ENCODE data around the gene ST3GAL5. TPM values are rescaled to one million over a fixed set of nuclear protein-coding genes. Genes with fewer than 3 reads are reported as not detected.
A peak's percentile ranks its signal among the peaks of the same experiment; 100 is the strongest.
"Not testable (repeated sequence)": the region's sequence is repeated elsewhere in the genome, so short reads cannot be mapped to it uniquely, and the experiment has no call there.

Gene ST3GAL5
- total RNA-seq, 1 experiment from 2014 or later: 3.8 TPM

DNA sequence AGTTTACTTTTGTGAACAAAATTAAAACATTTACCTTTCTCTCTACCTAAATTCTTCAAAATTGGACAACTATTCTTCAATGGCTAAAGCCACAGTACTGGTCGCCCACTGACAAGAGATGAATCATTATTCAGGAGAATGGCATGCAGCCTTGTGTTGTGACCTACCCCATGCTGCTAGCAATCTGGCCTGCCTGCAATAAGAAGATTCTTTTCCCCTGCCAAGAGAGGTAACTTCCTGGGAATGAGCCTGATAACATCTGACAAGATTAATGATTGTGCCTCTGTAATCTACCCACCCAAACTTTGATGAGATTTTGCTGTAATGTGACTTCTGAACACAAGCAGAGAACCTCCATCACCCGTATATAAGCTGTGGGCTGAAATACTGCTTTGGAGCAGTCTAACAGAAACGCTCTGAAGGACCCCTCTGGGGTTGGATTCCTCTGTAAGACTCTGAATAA, 47.0 kb upstream of the ST3GAL5 start:
- no TSS peak for BruUV-seq (replicated peaks)
- Mint-ChIP-seq H3K27ac (ENCODE audit: unreplicated experiment) (no peak overlapping the region), H3K9me3 (ENCODE audit: low read depth, unreplicated experiment) (no peaks in the 10 kb centered on the region), H3K36me3 (ENCODE audit: insufficient read depth, unreplicated experiment) (no peaks in the 10 kb centered on the region), H3K27me3 (ENCODE audit: unreplicated experiment) (no peaks in the 10 kb centered on the region), H3K4me1 (ENCODE audit: low read depth, unreplicated experiment) (peaks cover 11% of the 10 kb centered on the region), H3K4me3 (ENCODE audit: low read depth, unreplicated experiment) (no peak overlapping the region)
- intact Hi-C loops (cut with micrococcal nuclease; ENCODE audit: unreplicated experiment): no loop called here
- peak; percentile 18 for DNase-seq
- CTCF ChIA-PET: no interaction called here
- TF ChIP-seq, protein P1, sequence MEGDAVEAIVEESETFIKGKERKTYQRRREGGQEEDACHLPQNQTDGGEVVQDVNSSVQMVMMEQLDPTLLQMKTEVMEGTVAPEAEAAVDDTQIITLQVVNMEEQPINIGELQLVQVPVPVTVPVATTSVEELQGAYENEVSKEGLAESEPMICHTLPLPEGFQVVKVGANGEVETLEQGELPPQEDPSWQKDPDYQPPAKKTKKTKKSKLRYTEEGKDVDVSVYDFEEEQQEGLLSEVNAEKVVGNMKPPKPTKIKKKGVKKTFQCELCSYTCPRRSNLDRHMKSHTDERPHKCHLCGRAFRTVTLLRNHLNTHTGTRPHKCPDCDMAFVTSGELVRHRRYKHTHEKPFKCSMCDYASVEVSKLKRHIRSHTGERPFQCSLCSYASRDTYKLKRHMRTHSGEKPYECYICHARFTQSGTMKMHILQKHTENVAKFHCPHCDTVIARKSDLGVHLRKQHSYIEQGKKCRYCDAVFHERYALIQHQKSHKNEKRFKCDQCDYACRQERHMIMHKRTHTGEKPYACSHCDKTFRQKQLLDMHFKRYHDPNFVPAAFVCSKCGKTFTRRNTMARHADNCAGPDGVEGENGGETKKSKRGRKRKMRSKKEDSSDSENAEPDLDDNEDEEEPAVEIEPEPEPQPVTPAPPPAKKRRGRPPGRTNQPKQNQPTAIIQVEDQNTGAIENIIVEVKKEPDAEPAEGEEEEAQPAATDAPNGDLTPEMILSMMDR (IDR thresholded peaks at IDR 0.05; ENCODE audit: unreplicated experiment): no peak

- Mint-ChIP-seq H3K4me3 (ENCODE audit: low read depth, unreplicated experiment) (no peak overlapping the region), H3K9me3 (ENCODE audit: low read depth, unreplicated experiment) (no peaks in the 10 kb centered on the region), H3K36me3 (ENCODE audit: insufficient read depth, unreplicated experiment) (no peaks in the 10 kb centered on the region), H3K27ac (ENCODE audit: unreplicated experiment) (no peak overlapping the region), H3K4me1 (ENCODE audit: low read depth, unreplicated experiment) (peaks cover 11% of the 10 kb centered on the region), H3K27me3 (ENCODE audit: unreplicated experiment) (no peaks in the 10 kb centered on the region)
- TF ChIP-seq, protein P1 (IDR thresholded peaks at IDR 0.05; ENCODE audit: unreplicated experiment): no peak
- DNase-seq: no peak
- no TSS peak for BruUV-seq (replicated peaks)
- intact Hi-C loops (cut with micrococcal nuclease; ENCODE audit: unreplicated experiment): no loop called here
- CTCF ChIA-PET: no interaction called here
Observed at GRCh38 chr2:85935170-85935745, 46.5 kb upstream of the ST3GAL5 start.

DNA sequence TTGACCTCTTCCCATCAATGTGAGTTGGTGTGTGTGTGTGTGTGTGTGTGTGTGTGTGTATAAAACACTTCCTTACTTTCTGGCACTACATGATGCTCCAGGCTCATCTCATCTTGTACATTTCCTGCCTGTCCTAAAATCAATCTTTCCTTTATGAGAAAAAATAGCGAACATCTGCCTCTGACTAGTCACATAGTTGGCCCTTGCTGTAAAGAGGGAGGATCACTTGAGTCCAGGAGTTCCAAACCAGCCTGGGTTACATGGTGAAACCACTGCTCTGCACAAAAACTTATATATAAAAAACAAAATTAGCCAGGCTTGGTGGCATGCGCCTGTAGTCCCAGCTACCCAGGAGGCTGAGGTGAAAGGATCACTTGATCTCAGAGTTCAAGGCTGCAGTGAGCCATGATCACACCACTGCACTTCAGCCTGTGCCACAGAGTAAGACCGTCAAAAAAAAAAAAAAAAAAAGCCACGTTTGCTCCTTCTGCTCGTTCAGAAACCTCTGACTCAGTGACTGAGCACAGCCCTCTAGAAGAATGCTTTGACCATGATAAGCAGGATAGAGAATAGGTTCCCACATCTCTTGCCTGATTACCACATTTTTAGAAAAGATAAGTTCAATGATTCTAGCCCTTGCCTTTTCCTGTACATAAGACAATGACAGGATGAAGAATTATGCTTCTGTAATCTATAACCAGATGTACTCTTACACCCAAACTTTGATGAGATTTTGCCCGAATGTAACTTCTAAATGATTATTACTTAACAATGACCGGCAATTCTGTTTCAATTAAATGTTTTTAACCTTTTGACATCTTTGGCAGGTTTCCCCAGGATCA, 45.2 kb upstream of the ST3GAL5 start:
- H3K4me1 Mint-ChIP-seq (ENCODE audit: low read depth, unreplicated experiment): peaks cover 11% of the 10 kb centered on the region
- H3K9me3 Mint-ChIP-seq (ENCODE audit: low read depth, unreplicated experiment): no peaks in the 10 kb centered on the region
- DNase-seq: no peak
- H3K27ac Mint-ChIP-seq (ENCODE audit: unreplicated experiment): no peak overlapping the region
- intact Hi-C loops (cut with micrococcal nuclease; ENCODE audit: unreplicated experiment): no loop called here
- no peaks in the 10 kb centered on the region for H3K36me3 Mint-ChIP-seq (ENCODE audit: insufficient read depth, unreplicated experiment)
- CTCF ChIA-PET: no interaction called here
- BruUV-seq (replicated peaks): no TSS peak
- H3K4me3 Mint-ChIP-seq (ENCODE audit: low read depth, unreplicated experiment): no peak overlapping the region
- no peaks in the 10 kb centered on the region for H3K27me3 Mint-ChIP-seq (ENCODE audit: unreplicated experiment)
- TF ChIP-seq, protein P1 (IDR thresholded peaks at IDR 0.05; ENCODE audit: unreplicated experiment): no peak

DNA sequence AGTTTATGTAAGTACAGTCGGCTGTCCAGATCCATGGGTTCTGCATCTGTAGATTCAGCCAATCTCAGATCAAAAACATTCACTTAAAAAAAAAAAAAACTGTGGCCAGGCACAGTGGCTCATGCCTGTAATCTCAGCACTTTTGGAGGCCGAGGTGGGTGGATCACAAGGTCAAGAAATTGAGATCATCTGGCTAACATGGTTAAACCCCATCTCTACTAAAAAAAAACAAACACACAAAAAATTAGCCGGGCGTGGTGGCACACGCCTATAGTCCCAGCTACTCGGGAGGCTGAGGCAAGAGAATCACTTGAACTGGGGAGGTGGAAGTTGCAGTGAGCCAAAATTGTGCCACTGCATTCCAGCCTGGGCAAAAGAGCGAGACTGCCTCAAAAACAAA, 42.4 kb upstream of the ST3GAL5 start:
- DNase-seq; H3K27ac Mint-ChIP-seq (ENCODE audit: unreplicated experiment); H3K27me3 Mint-ChIP-seq (ENCODE audit: unreplicated experiment): not testable (repeated sequence)

More for the DNA sequence above, 42.4 kb upstream of the ST3GAL5 start:
- H3K9me3 Mint-ChIP-seq (ENCODE audit: low read depth, unreplicated experiment); BruUV-seq (replicated peaks); H3K4me3 Mint-ChIP-seq (ENCODE audit: low read depth, unreplicated experiment); H3K36me3 Mint-ChIP-seq (ENCODE audit: insufficient read depth, unreplicated experiment); H3K4me1 Mint-ChIP-seq (ENCODE audit: low read depth, unreplicated experiment); intact Hi-C loops (cut with micrococcal nuclease; ENCODE audit: unreplicated experiment); CTCF ChIA-PET: not testable (repeated sequence)
